B cell (primary cell): Measurements from ENCODE around the gene GALK1.

Experiments used
- EZH2 ChIP-seq: IDR thresholded peaks from 2 replicates; pipeline ENCODE4 v1.6.1; 2012; ENCODE audit warnings: borderline replicate concordance, low read depth, mild to moderate bottlenecking, moderate library complexity, low read length; ENCODE audit not compliant: insufficient read depth, poor library complexity, severe bottlenecking
- TF ChIP-seq, protein P1 (sequence below): fragments of 200-600 bp; IDR thresholded peaks from one replicate; pipeline ENCODE4 v1.8.0; 2022; ENCODE audit warnings: antibody characterized with exemption, mild to moderate bottlenecking

DNA sequence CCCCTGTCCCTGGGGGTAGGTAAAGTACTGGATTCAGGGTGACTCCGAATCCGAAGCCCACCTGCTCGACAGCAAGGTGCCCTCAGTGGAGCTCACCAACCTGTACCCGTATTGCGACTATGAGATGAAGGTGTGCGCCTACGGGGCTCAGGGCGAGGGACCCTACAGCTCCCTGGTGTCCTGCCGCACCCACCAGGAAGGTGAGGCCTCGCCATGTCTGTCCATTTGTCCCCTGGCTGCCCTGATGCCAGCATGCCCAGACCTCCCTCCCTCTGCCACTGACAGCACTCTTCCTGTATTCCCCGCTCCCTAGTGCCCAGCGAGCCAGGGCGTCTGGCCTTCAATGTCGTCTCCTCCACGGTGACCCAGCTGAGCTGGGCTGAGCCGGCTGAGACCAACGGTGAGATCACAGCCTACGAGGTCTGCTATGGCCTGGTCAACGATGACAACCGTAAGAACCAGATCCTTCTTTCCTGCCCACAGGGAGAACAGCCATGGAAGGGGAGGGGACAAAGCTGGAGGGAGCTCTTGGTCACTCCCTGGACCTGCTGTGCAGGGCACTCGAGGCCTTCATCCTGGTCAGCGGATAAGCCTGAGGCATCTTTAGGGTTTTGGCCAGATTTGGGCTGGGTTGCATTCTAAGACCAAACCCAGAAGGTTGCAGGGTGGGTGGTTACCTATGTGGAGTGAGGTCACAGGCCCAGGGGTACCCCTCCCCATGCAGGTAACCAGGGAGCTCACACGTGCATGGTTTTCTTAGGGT lies 14.2 kb downstream of the GALK1 start:
- TF ChIP-seq, protein P1, sequence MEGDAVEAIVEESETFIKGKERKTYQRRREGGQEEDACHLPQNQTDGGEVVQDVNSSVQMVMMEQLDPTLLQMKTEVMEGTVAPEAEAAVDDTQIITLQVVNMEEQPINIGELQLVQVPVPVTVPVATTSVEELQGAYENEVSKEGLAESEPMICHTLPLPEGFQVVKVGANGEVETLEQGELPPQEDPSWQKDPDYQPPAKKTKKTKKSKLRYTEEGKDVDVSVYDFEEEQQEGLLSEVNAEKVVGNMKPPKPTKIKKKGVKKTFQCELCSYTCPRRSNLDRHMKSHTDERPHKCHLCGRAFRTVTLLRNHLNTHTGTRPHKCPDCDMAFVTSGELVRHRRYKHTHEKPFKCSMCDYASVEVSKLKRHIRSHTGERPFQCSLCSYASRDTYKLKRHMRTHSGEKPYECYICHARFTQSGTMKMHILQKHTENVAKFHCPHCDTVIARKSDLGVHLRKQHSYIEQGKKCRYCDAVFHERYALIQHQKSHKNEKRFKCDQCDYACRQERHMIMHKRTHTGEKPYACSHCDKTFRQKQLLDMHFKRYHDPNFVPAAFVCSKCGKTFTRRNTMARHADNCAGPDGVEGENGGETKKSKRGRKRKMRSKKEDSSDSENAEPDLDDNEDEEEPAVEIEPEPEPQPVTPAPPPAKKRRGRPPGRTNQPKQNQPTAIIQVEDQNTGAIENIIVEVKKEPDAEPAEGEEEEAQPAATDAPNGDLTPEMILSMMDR: no peak
- no peak for TF ChIP-seq EZH2
